ENCODE measurements around the gene GLI1.
"Not testable (repeated sequence)": the region's sequence is repeated elsewhere in the genome, so short reads cannot be mapped to it uniquely, and the experiment has no call there.

GLI1 gene

GRCh38 chr12:57500213-57500612 lies 40.6 kb downstream of the GLI1 start:
- DNase-seq, result no peak

GRCh38 chr12:57502311-57502969 lies 42.9 kb downstream of the GLI1 start:
- DNase-seq, result not testable (repeated sequence)

GRCh38 chr12:57506541-57506940 lies 47.0 kb downstream of the GLI1 start:
- DNase-seq, result not testable (repeated sequence)

GRCh38 chr12:57507796-57508195 lies 48.2 kb downstream of the GLI1 start:
- not testable (repeated sequence) for DNase-seq

- DNase-seq, result no peak
Measured at GRCh38 chr12:57511161-57511560, 51.6 kb downstream of the GLI1 start.

- DNase-seq, result no peak
Measured at GRCh38 chr12:57511588-57512325, 52.2 kb downstream of the GLI1 start.

- DNase-seq, result no peak
Measured at GRCh38 chr12:57512665-57513064, 53.1 kb downstream of the GLI1 start.

- DNase-seq, result no peak
Measured at GRCh38 chr12:57513266-57513665, 53.7 kb downstream of the GLI1 start.

GRCh38 chr12:57513677-57514076 lies 54.1 kb downstream of the GLI1 start:
- DNase-seq, result not testable (repeated sequence)

GRCh38 chr12:57514246-57514645 lies 54.7 kb downstream of the GLI1 start:
- DNase-seq, result not testable (repeated sequence)

- DNase-seq, result no peak
Measured at GRCh38 chr12:57514720-57515407, 55.3 kb downstream of the GLI1 start.

GRCh38 chr12:57515408-57515933 lies 55.9 kb downstream of the GLI1 start:
- no peak for DNase-seq

GRCh38 chr12:57515934-57516541 lies 56.5 kb downstream of the GLI1 start:
- no peak for DNase-seq

- DNase-seq, result no peak
Measured at GRCh38 chr12:57516617-57517153, 57.1 kb downstream of the GLI1 start.

- DNase-seq, result peak; percentile 59
Measured at GRCh38 chr12:57517187-57517586, 57.6 kb downstream of the GLI1 start.

GRCh38 chr12:57517718-57518117 lies 58.1 kb downstream of the GLI1 start:
- not testable (repeated sequence) for DNase-seq

- DNase-seq, result peak; percentile 33
Measured at GRCh38 chr12:57518176-57518919, 58.8 kb downstream of the GLI1 start.

GRCh38 chr12:57518920-57519795 lies 59.6 kb downstream of the GLI1 start:
- DNase-seq, result peak; percentile 52

- peak; percentile 28 for DNase-seq
Measured at GRCh38 chr12:57519796-57520052, 60.1 kb downstream of the GLI1 start.

- DNase-seq, result peak; percentile 99
Measured at GRCh38 chr12:57520053-57520818, 60.7 kb downstream of the GLI1 start, which contains the start of gene DDIT3. DDIT3 (minus strand) TSS chr12:57520514; CDS start chr12:57517406, 3,108 bp downstream.
